PFSK-1 (cell line): ENCODE data around the gene COX19.

Experiments
- FOXP2 ChIP-seq: optimal IDR thresholded peaks from 2 replicates; pipeline ENCODE3; 2011; ENCODE audit warnings: borderline replicate concordance, control low read depth, inconsistent platforms; ENCODE audit not compliant: insufficient read depth; ENCODE audit errors: extremely low read length, extremely low read depth
- POLR2AphosphoS5 ChIP-seq: IDR thresholded peaks from 2 replicates; pipeline ENCODE4 v1.6.1; 2012; ENCODE audit warnings: low read depth, mild to moderate bottlenecking, control low read depth, low read length, moderate library complexity
- SIN3A ChIP-seq: IDR thresholded peaks from 2 replicates; pipeline ENCODE4 v1.6.1; 2012; ENCODE audit warnings: mild to moderate bottlenecking, low read length, moderate library complexity, borderline replicate concordance; ENCODE audit not compliant: insufficient read depth
- TAF1 ChIP-seq: IDR thresholded peaks from 2 replicates; pipeline ENCODE4 v1.6.1; 2012; ENCODE audit warnings: low read length, control low read depth, borderline replicate concordance; ENCODE audit not compliant: insufficient read depth
- TF ChIP-seq, protein P1 (sequence below), 2 experiments: IDR thresholded peaks; 2 replicates each; pipeline versions ENCODE4 v1.6.1 to v1.8.0; 2011 to 2012; ENCODE audit warnings: low read depth in 2 of 2, low read length in 2 of 2, control low read depth in 1 of 2, inconsistent platforms in 1 of 2, mild to moderate bottlenecking in 1 of 2, moderate library complexity in 1 of 2; ENCODE audit not compliant: insufficient read depth in 1 of 2

COX19 gene

DNA sequence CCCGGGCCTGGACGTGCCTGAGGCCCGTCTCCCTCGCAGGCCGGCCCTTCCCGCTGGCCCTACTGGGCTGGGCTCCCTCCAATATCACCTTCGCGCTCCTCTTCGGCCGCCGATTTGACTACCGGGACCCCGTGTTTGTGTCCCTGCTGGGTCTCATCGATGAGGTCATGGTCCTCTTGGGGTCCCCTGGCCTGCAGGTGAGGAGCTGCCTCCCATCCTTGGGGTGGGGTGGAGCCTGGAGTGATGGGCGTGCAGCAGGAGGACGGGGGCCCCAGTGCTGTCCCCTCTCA, 9.7 kb upstream of the COX19 start:
- no peak for TF ChIP-seq POLR2AphosphoS5
- no peak for TF ChIP-seq TAF1
- no peak for TF ChIP-seq FOXP2
- TF ChIP-seq SIN3A = no peak
- TF ChIP-seq, protein P1, sequence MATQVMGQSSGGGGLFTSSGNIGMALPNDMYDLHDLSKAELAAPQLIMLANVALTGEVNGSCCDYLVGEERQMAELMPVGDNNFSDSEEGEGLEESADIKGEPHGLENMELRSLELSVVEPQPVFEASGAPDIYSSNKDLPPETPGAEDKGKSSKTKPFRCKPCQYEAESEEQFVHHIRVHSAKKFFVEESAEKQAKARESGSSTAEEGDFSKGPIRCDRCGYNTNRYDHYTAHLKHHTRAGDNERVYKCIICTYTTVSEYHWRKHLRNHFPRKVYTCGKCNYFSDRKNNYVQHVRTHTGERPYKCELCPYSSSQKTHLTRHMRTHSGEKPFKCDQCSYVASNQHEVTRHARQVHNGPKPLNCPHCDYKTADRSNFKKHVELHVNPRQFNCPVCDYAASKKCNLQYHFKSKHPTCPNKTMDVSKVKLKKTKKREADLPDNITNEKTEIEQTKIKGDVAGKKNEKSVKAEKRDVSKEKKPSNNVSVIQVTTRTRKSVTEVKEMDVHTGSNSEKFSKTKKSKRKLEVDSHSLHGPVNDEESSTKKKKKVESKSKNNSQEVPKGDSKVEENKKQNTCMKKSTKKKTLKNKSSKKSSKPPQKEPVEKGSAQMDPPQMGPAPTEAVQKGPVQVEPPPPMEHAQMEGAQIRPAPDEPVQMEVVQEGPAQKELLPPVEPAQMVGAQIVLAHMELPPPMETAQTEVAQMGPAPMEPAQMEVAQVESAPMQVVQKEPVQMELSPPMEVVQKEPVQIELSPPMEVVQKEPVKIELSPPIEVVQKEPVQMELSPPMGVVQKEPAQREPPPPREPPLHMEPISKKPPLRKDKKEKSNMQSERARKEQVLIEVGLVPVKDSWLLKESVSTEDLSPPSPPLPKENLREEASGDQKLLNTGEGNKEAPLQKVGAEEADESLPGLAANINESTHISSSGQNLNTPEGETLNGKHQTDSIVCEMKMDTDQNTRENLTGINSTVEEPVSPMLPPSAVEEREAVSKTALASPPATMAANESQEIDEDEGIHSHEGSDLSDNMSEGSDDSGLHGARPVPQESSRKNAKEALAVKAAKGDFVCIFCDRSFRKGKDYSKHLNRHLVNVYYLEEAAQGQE (IDR thresholded peaks at IDR 0.05; ENCODE audit: insufficient read depth in 1 of 2, low read depth in 2 of 2, low read length in 2 of 2) = no peak

DNA sequence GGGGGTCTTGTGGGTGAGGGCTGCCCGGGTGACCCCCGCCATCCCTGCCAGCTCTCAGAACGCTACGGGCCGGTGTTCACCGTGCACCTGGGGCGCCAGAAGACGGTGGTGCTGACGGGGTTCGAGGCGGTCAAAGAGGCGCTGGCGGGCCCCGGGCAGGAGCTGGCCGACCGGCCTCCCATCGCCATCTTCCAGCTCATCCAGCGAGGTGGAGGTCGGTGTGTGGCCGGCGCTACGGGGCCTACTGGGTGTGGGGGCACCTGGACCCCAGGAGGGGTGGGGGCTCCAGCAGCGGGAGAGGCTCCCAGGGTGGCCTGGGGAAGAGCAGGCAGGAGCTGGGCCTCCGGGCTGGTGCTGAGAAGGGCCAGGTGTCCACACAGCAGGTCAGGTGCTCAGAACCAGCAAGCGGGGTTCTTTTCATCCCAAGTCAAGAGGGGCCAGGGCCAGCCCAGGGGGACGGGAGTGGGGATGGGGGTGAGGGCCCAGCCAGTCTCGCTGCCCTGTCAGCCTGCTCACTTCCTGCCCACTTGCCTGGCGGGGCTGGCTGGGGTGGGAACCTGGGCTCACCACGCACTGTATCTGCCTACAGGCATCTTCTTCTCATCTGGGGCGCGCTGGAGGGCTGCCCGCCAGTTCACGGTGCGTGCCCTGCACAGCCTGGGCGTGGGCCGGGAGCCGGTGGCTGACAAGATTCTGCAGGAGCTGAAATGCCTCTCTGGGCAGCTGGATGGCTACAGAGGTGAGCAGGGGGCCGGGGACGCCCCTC, 9.2 kb upstream of the COX19 start:
- TF ChIP-seq, protein P1 (IDR thresholded peaks at IDR 0.05; ENCODE audit: insufficient read depth in 1 of 2, low read depth in 2 of 2, low read length in 2 of 2) = no peak
- no peak for TF ChIP-seq POLR2AphosphoS5
- TF ChIP-seq TAF1 = no peak
- TF ChIP-seq FOXP2 = no peak
- no peak for TF ChIP-seq SIN3A

GRCh38 chr7:983616-984071, 8.3 kb upstream of the COX19 start:
- TF ChIP-seq TAF1 (no peak), FOXP2 (no peak), SIN3A (no peak), POLR2AphosphoS5 (no peak)
- TF ChIP-seq, protein P1 (IDR thresholded peaks at IDR 0.05; ENCODE audit: insufficient read depth in 1 of 2, low read depth in 2 of 2, low read length in 2 of 2) = no peak

- no peak for TF ChIP-seq POLR2AphosphoS5
- TF ChIP-seq, protein P1 (IDR thresholded peaks at IDR 0.05; ENCODE audit: insufficient read depth in 1 of 2, low read depth in 2 of 2, low read length in 2 of 2) = no peak
- no peak for TF ChIP-seq SIN3A
- no peak for TF ChIP-seq FOXP2
- TF ChIP-seq TAF1 = no peak
These were observed 7.8 kb upstream of the COX19 start, which contains the start of gene CYP2W1 for GRCh38 chr7:983004-983615. CYP2W1 (plus strand) TSS chr7:983181; CDS start chr7:983212, 31 bp downstream.
